HCT116 (cell line): ENCODE results near the gene ACVR1B. TPM values are rescaled to one million over a fixed set of nuclear protein-coding genes. Genes with fewer than 3 reads are reported as not detected.

ENCODE experiments used
- ATAC-seq: fragments of 200-7000 bp; cut with Tn5 transposase; 2 replicates; pipeline ENCODE4 v1.9.1; 2020; ENCODE audit warnings: mild to moderate bottlenecking, moderate library complexity
- BruUV-seq: library from RNA; stranded (reverse); fragments of 400-500 nt; replicated peaks from 2 replicates; lab custom pipeline; 2021; lab: Mats Ljungman, UMichigan
- CTCF ChIA-PET: fragments of 300-600 bp; sonication (Branson Sonifier 250); formaldehyde crosslinking; loops from one replicate; lab custom pipeline; 2021; ENCODE audit warnings: antibody characterized with exemption; lab: Charles Lee
- POLR2A ChIA-PET: fragments of 300-600, 350-600 bp; sonication (Branson Sonifier 250); formaldehyde crosslinking; loops from one replicate; lab custom pipeline; 2021; ENCODE audit warnings: antibody characterized with exemption; lab: Charles Lee
- RAD21 ChIA-PET, 2 experiments: fragments of 300-600 bp; sonication (Branson Sonifier 250); formaldehyde crosslinking; loops; one replicate each; lab custom pipeline; 2023; ENCODE audit warnings: low total read pairs in 2 of 2; ENCODE audit not compliant: uncharacterized antibody in 2 of 2, unreplicated experiment in 2 of 2, low non-redundant PET in 1 of 2; lab: Charles Lee
- DNase-seq: peaks from one replicate; pipeline ENCODE4 v3.0.0-alpha.2; 2010; ENCODE audit warnings: low read depth, low spot score
- H2AFZ ChIP-seq: fragments of 200-600 bp; shearing (Covaris generic), sonication (generic); 2 replicates; pipeline ENCODE4 v1.6.1; 2017; ENCODE audit warnings: low read depth, mixed run types, mixed read lengths, antibody characterized with exemption, low read length; ENCODE audit not compliant: poor library complexity, severe bottlenecking
- H3K27ac ChIP-seq: 2 replicates; pipeline ENCODE4 v1.5.1; 2012; ENCODE audit warnings: low read depth, low read length
- H3K27me3 ChIP-seq: fragments of 200-600 bp; sonication (generic); 2 replicates; pipeline ENCODE4 v1.6.1; 2016; ENCODE audit warnings: mixed run types, low read length, mixed read lengths; ENCODE audit not compliant: insufficient read depth
- H3K36me3 ChIP-seq, 2 experiments: fragments of 200-500 bp in 1 of 2; fragments of 200-600 bp in 1 of 2; sonication (Bioruptor generic) in 1 of 2; sonication (generic) in 1 of 2; 2 replicates each; pipeline versions ENCODE4 v1.5.1 to v1.6.1; 2014 to 2016; ENCODE audit warnings: low read length in 2 of 2, inconsistent platforms in 1 of 2, mixed read lengths in 1 of 2, mixed run types in 1 of 2; ENCODE audit not compliant: insufficient read depth in 2 of 2, control insufficient read depth in 1 of 2
- H3K4me1 ChIP-seq, 2 experiments: fragments of 200-600 bp in 1 of 2; sonication (generic) in 1 of 2; 2 replicates each; pipeline versions ENCODE4 v1.5.1 to v1.6.1; 2012 to 2017; ENCODE audit warnings: low read length in 2 of 2, inconsistent platforms in 1 of 2, mild to moderate bottlenecking in 1 of 2, mixed read lengths in 1 of 2, mixed run types in 1 of 2, moderate library complexity in 1 of 2; ENCODE audit not compliant: insufficient read depth in 2 of 2, control insufficient read depth in 1 of 2
- H3K4me2 ChIP-seq: fragments of 200-600 bp; sonication (generic); 2 replicates; pipeline ENCODE4 v1.6.1; 2017; ENCODE audit warnings: mixed run types, low read length, mixed read lengths
- H3K4me3 ChIP-seq, 2 experiments: fragments of 200-600 bp in 1 of 2; sonication (generic) in 1 of 2; replicated peaks in 1 of 2; 2 replicates each; pipeline ENCODE4 v1.5.1; 2011 to 2016; ENCODE audit warnings: low read length in 2 of 2, control low read depth in 1 of 2, low read depth in 1 of 2, mild to moderate bottlenecking in 1 of 2, mixed read lengths in 1 of 2, mixed run types in 1 of 2
- H3K79me2 ChIP-seq: fragments of 200-600 bp; sonication (generic); 2 replicates; pipeline ENCODE4 v1.6.1; 2017; ENCODE audit warnings: mild to moderate bottlenecking, mixed run types, low read length, moderate library complexity, mixed read lengths; ENCODE audit not compliant: insufficient read depth
- H3K9ac ChIP-seq: fragments of 200-600 bp; sonication (generic); 2 replicates; pipeline ENCODE4 v1.6.1; 2016; ENCODE audit warnings: low read length, mixed read lengths
- H3K9me2 ChIP-seq: fragments of 200-600 bp; sonication (generic), shearing (Covaris generic); 2 replicates; pipeline ENCODE4 v1.6.1; 2017; ENCODE audit warnings: mixed run types, mild to moderate bottlenecking, moderate library complexity; ENCODE audit not compliant: insufficient read depth
- H3K9me3 ChIP-seq, 2 experiments: fragments of 200-500 bp in 1 of 2; fragments of 200-600 bp in 1 of 2; sonication (Bioruptor generic) in 1 of 2; sonication (generic) in 1 of 2; 2 replicates each; pipeline ENCODE4 v1.6.1; 2014 to 2017; ENCODE audit warnings: low read length in 2 of 2, mixed read lengths in 2 of 2, inconsistent platforms in 1 of 2, low read depth in 1 of 2, mild to moderate bottlenecking in 1 of 2, mixed run types in 1 of 2, moderate library complexity in 1 of 2; ENCODE audit not compliant: control insufficient read depth in 1 of 2, insufficient read depth in 1 of 2
- H4K20me1 ChIP-seq: fragments of 200-600 bp; sonication (generic), shearing (Covaris generic); 2 replicates; pipeline ENCODE4 v1.6.1; 2017; ENCODE audit warnings: mixed run types, mild to moderate bottlenecking, moderate library complexity; ENCODE audit not compliant: insufficient read depth
- CTCF ChIP-seq, 3 experiments: fragments of 200-600 bp in 1 of 3; sonication (generic) in 1 of 3; IDR thresholded peaks in 2 of 3; conservative IDR thresholded peaks in 1 of 3; 2 replicates each; pipeline ENCODE4 v1.5.1; 2012 to 2017; ENCODE audit warnings: low read depth in 2 of 3, low read length in 2 of 3, antibody characterized with exemption in 1 of 3, borderline replicate concordance in 1 of 3, control low read depth in 1 of 3, mild to moderate bottlenecking in 1 of 3, mixed read lengths in 1 of 3, mixed run types in 1 of 3, moderate library complexity in 1 of 3; ENCODE audit not compliant: insufficient read depth in 1 of 3
- MAX ChIP-seq: IDR thresholded peaks from 2 replicates; pipeline ENCODE4 v1.6.1; 2012
- POLR2AphosphoS5 ChIP-seq: IDR thresholded peaks from 2 replicates; pipeline ENCODE4 v1.6.1; 2011; ENCODE audit warnings: mild to moderate bottlenecking, low read depth, low read length, moderate library complexity
- SP1 ChIP-seq: IDR thresholded peaks from 2 replicates; pipeline ENCODE4 v1.6.1; 2012; ENCODE audit warnings: low read depth
- YY1 ChIP-seq: IDR thresholded peaks from 2 replicates; pipeline ENCODE4 v1.6.1; 2011; ENCODE audit warnings: low read length, low read depth, moderate library complexity, mild to moderate bottlenecking; ENCODE audit not compliant: insufficient replicate concordance; ENCODE audit errors: extremely low read depth
- intact Hi-C: fragments of 100-400 bp; cut with micrococcal nuclease; formaldehyde crosslinking; loops from 2 replicates; pipeline ENCODE4 v1.10.0; 2022
- total RNA-seq: library from RNA; stranded (reverse); gene quantifications from one replicate; pipeline ENCODE4 v1.2.1, GENCODE V29; 2021; ENCODE audit not compliant: unreplicated experiment

ACVR1B gene
- total RNA-seq, 1 experiment from 2014 or later, result 22.7 TPM

- TF ChIP-seq SP1 (no peak), YY1 (no peak)
- TF ChIP-seq, all 23 proteins: peak for 4
Measured at GRCh38 chr12:51951199-51951842, at the start of gene ACVR1B (continued).

GRCh38 chr12:51901881-51902280, 49.6 kb upstream of the ACVR1B start:
- Histone ChIP-seq H3K79me2 (no peaks in the 10 kb centered on the region), H3K9me2 (no peaks in the 10 kb centered on the region), H3K9me3 (no peaks in the 10 kb centered on the region), H3K27me3 (no peaks in the 10 kb centered on the region), H4K20me1 (no peaks in the 10 kb centered on the region), H3K27ac (no peak overlapping the region), H3K36me3 (no peaks in the 10 kb centered on the region), H3K4me2 (no peak overlapping the region), H3K9ac (no peak overlapping the region), H3K4me1 (no peaks in the 10 kb centered on the region), H2AFZ (no peak overlapping the region), H3K4me3 (no peak overlapping the region)
- ChIA-PET CTCF (no interaction called here), POLR2A (no interaction called here), RAD21 (no interaction called here)
- DNase-seq, result no peak
- no TSS peak for BruUV-seq
- intact Hi-C loops, result no loop called here
- TF ChIP-seq CTCF (IDR thresholded peaks at IDR 0.05 in 2 of 3, conservative IDR thresholded peaks at IDR 0.05 in 1 of 3; ENCODE audit: borderline replicate concordance in 1 of 3, insufficient read depth in 1 of 3, low read depth in 2 of 3, low read length in 2 of 3) (no peak), SP1 (no peak), MAX (no peak), YY1 (no peak), POLR2AphosphoS5 (no peak)
- ATAC-seq, result no peak
